Panc1 (cell line): ENCODE measurements around the gene CREB3L2. TPM values are rescaled to one million over a fixed set of nuclear protein-coding genes. Genes with fewer than 3 reads are reported as not detected.

Experiments
- ATAC-seq: fragments of 200-7000 bp; cut with Tn5 transposase; 2 replicates; pipeline ENCODE4 v1.9.1; 2020; ENCODE audit warnings: mild to moderate bottlenecking, moderate library complexity
- BruUV-seq: library from RNA; stranded (reverse); fragments of 400-500 nt; replicated peaks from 2 replicates; lab custom pipeline; 2021; lab: Mats Ljungman, UMichigan
- CTCF ChIA-PET: fragments of 300-600 bp; sonication (Branson Sonifier 250); formaldehyde crosslinking; loops from one replicate; lab custom pipeline; 2022; ENCODE audit warnings: antibody characterized with exemption; lab: Charles Lee
- POLR2A ChIA-PET: fragments of 300-600 bp; sonication (Branson Sonifier 250); formaldehyde crosslinking; loops from one replicate; lab custom pipeline; 2022; ENCODE audit warnings: antibody characterized with exemption; lab: Charles Lee
- DNase-seq: peaks from one replicate; pipeline ENCODE4 v3.0.0-alpha.2; 2010; ENCODE audit warnings: low read depth, low spot score
- H3K27ac ChIP-seq: 2 replicates; pipeline ENCODE4 v1.5.1; 2011; ENCODE audit warnings: mild to moderate bottlenecking, low read length, inconsistent platforms
- H3K27me3 ChIP-seq: fragments of 200-500 bp; sonication (Bioruptor generic); 2 replicates; pipeline ENCODE4 v1.6.0; 2014; ENCODE audit warnings: low read length, inconsistent platforms; ENCODE audit not compliant: control insufficient read depth, insufficient read depth
- H3K36me3 ChIP-seq: fragments of 200-500 bp; sonication (Bioruptor generic); 2 replicates; pipeline ENCODE4 v1.5.1; 2014; ENCODE audit warnings: inconsistent platforms, mild to moderate bottlenecking, low read length, moderate library complexity; ENCODE audit not compliant: control insufficient read depth, insufficient read depth
- H3K4me1 ChIP-seq: 2 replicates; pipeline ENCODE4 v1.5.1; 2011; ENCODE audit warnings: inconsistent platforms, mild to moderate bottlenecking, low read length, moderate library complexity; ENCODE audit not compliant: control insufficient read depth, insufficient read depth
- H3K4me3 ChIP-seq, 2 experiments: 2 replicates each; pipeline ENCODE4 v1.5.1; 2011 to 2012; ENCODE audit warnings: low read depth in 2 of 2, low read length in 2 of 2, mild to moderate bottlenecking in 2 of 2, inconsistent platforms in 1 of 2, moderate library complexity in 1 of 2
- H3K9me3 ChIP-seq: fragments of 200-500 bp; sonication (Bioruptor generic); 2 replicates; pipeline ENCODE4 v1.5.1; 2014; ENCODE audit warnings: low read depth, mild to moderate bottlenecking, inconsistent platforms, low read length, moderate library complexity; ENCODE audit not compliant: control insufficient read depth, insufficient read depth
- CTCF ChIP-seq: fragments of 450-650 bp; IDR thresholded peaks from 2 replicates; pipeline ENCODE4 v1.5.1; 2017; ENCODE audit warnings: mild to moderate bottlenecking
- POLR2AphosphoS5 ChIP-seq: IDR thresholded peaks from 2 replicates; pipeline ENCODE4 v1.6.1; 2012; ENCODE audit warnings: mild to moderate bottlenecking, low read depth, low read length, moderate library complexity
- SIN3A ChIP-seq: IDR thresholded peaks from 2 replicates; pipeline ENCODE4 v1.6.1; 2012; ENCODE audit warnings: low read depth, mild to moderate bottlenecking, low read length, moderate library complexity, borderline replicate concordance; ENCODE audit not compliant: insufficient read depth
- TCF7L2 ChIP-seq: IDR thresholded peaks from 2 replicates; pipeline ENCODE4 v1.6.1; 2011; ENCODE audit warnings: mild to moderate bottlenecking, low read depth, low read length, inconsistent platforms
- in situ Hi-C: cut with HindIII; loops from 2 replicates; pipeline ENCODE4 v1.10.0; 2016; ENCODE audit warnings: low sequenced_read_pairs, low pct_unique_long_range_greater_than_20kb
- intact Hi-C: fragments of 100-400 bp; cut with micrococcal nuclease; formaldehyde crosslinking; loops from one replicate; pipeline ENCODE4 v1.10.0; 2022; ENCODE audit not compliant: unreplicated experiment
- total RNA-seq: library from RNA; stranded (reverse); gene quantifications from one replicate; pipeline ENCODE4 v1.2.1, GENCODE V29; 2021; ENCODE audit not compliant: unreplicated experiment
- TF ChIP-seq, protein P1 (sequence below), 2 experiments: IDR thresholded peaks; 2 replicates each; pipeline ENCODE4 v1.6.1; 2011 to 2012; ENCODE audit warnings: low read depth in 2 of 2, control low read depth in 1 of 2, low read length in 1 of 2, mild to moderate bottlenecking in 1 of 2, moderate library complexity in 1 of 2; ENCODE audit not compliant: insufficient read depth in 1 of 2

Gene CREB3L2
- total RNA-seq, 1 experiment from 2014 or later, result 22.7 TPM

DNA sequence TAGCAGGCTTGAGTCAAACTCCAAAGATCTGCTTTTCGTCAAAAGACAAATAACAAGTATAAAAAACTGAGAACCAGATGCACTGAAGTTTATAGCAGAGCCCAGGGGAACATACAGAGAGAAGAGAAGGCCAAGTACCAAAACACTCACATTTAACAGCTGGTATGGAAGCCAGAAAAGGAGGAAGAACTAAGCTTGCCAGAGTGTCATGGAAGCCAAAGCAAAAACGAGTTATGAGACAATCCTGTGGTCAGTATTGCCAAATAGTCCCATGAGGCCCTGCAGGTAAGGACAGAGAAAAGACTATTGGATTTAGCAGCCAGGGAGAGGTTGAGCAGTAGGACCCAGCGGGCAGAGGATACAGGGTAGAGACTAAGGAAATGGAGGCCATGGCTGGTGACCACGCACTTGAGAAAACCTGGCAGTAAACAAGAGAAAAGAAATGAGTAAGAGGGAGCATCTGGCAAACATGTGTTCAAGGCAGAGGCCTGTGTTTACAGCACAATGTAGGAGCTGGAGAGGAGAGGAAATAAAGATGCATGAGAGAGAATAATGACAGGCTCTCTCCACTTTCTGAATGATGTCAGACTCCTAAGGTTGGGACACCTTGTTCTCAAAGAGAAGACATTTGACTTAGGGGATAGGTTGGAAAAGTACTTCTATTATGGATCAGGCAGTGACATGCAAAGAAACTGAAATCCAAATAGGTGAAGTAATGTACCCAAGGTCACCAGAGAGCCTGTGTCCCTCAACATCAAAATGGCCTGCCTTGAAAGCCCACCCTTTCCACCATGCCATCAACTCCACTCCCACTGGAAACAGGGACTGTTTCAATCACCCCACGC is 9.1 kb downstream of the CREB3L2 start:
- POLR2A ChIA-PET, result no interaction called here
- BruUV-seq, result no TSS peak
- TF ChIP-seq, protein P1, sequence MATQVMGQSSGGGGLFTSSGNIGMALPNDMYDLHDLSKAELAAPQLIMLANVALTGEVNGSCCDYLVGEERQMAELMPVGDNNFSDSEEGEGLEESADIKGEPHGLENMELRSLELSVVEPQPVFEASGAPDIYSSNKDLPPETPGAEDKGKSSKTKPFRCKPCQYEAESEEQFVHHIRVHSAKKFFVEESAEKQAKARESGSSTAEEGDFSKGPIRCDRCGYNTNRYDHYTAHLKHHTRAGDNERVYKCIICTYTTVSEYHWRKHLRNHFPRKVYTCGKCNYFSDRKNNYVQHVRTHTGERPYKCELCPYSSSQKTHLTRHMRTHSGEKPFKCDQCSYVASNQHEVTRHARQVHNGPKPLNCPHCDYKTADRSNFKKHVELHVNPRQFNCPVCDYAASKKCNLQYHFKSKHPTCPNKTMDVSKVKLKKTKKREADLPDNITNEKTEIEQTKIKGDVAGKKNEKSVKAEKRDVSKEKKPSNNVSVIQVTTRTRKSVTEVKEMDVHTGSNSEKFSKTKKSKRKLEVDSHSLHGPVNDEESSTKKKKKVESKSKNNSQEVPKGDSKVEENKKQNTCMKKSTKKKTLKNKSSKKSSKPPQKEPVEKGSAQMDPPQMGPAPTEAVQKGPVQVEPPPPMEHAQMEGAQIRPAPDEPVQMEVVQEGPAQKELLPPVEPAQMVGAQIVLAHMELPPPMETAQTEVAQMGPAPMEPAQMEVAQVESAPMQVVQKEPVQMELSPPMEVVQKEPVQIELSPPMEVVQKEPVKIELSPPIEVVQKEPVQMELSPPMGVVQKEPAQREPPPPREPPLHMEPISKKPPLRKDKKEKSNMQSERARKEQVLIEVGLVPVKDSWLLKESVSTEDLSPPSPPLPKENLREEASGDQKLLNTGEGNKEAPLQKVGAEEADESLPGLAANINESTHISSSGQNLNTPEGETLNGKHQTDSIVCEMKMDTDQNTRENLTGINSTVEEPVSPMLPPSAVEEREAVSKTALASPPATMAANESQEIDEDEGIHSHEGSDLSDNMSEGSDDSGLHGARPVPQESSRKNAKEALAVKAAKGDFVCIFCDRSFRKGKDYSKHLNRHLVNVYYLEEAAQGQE (IDR thresholded peaks at IDR 0.05; ENCODE audit: insufficient read depth in 1 of 2, low read depth in 2 of 2, low read length in 1 of 2), result no peak
- TF ChIP-seq POLR2AphosphoS5 (no peak), TCF7L2 (no peak), CTCF (no peak), SIN3A (no peak)

GRCh38 chr7:137992104-137992549 is 9.8 kb downstream of the CREB3L2 start:
- POLR2A ChIA-PET, result no interaction called here
- in situ Hi-C loops, result no loop called here
- no peak for DNase-seq

More for the DNA sequence above, 9.1 kb downstream of the CREB3L2 start:
- ATAC-seq (no peak), DNase-seq (no peak)
- H3K9me3 ChIP-seq, result no peaks in the 10 kb centered on the region
- CTCF ChIA-PET, result interaction anchor here (1.0 kb wide), 1 partner anchor 9 kb away, joined by 3 read pairs; the partner anchor contains the start of gene CREB3L2
- no peaks in the 10 kb centered on the region for H3K27me3 ChIP-seq
- intact Hi-C loops, result no loop called here
- no peak overlapping the region for H3K4me3 ChIP-seq
- in situ Hi-C loops, result no loop called here
- no peak overlapping the region for H3K27ac ChIP-seq
- H3K4me1 ChIP-seq, result no peaks in the 10 kb centered on the region
- H3K36me3 ChIP-seq, result no peaks in the 10 kb centered on the region

More at GRCh38 chr7:137992104-137992549, 9.8 kb downstream of the CREB3L2 start:
- Histone ChIP-seq H3K4me3 (no peak overlapping the region), H3K4me1 (no peaks in the 10 kb centered on the region), H3K9me3 (no peaks in the 10 kb centered on the region), H3K27ac (no peak overlapping the region), H3K27me3 (no peaks in the 10 kb centered on the region), H3K36me3 (no peaks in the 10 kb centered on the region)
- BruUV-seq, result no TSS peak
- CTCF ChIA-PET, result interaction anchor here (1.0 kb wide), 1 partner anchor 10 kb away, joined by 3 read pairs; the partner anchor contains the start of gene CREB3L2
- no peak for ATAC-seq
- intact Hi-C loops, result no loop called here
- TF ChIP-seq, protein P1 (IDR thresholded peaks at IDR 0.05; ENCODE audit: insufficient read depth in 1 of 2, low read depth in 2 of 2, low read length in 1 of 2), result no peak
- TF ChIP-seq CTCF (no peak), SIN3A (no peak), POLR2AphosphoS5 (no peak), TCF7L2 (no peak)
